ENCODE results near the gene DSE.

GRCh38 chr6:116430860-116431259 lies 60.1 kb downstream of the DSE start:
- TF ChIP-seq, protein P1, sequence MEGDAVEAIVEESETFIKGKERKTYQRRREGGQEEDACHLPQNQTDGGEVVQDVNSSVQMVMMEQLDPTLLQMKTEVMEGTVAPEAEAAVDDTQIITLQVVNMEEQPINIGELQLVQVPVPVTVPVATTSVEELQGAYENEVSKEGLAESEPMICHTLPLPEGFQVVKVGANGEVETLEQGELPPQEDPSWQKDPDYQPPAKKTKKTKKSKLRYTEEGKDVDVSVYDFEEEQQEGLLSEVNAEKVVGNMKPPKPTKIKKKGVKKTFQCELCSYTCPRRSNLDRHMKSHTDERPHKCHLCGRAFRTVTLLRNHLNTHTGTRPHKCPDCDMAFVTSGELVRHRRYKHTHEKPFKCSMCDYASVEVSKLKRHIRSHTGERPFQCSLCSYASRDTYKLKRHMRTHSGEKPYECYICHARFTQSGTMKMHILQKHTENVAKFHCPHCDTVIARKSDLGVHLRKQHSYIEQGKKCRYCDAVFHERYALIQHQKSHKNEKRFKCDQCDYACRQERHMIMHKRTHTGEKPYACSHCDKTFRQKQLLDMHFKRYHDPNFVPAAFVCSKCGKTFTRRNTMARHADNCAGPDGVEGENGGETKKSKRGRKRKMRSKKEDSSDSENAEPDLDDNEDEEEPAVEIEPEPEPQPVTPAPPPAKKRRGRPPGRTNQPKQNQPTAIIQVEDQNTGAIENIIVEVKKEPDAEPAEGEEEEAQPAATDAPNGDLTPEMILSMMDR (IDR thresholded peaks at IDR 0.05): no peak
- no peak for TF ChIP-seq POLR2A (IDR thresholded peaks at IDR 0.05)
